ENCODE results near the gene GIT2. TPM values are rescaled to one million over a fixed set of nuclear protein-coding genes. Genes with fewer than 3 reads are reported as not detected.
"Not testable (repeated sequence)": the region's sequence is repeated elsewhere in the genome, so short reads cannot be mapped to it uniquely, and the experiment has no call there.

Gene GIT2
- 15.5 TPM for total RNA-seq

- ATAC-seq (peak; percentile 81), DNase-seq (ENCODE audit: low spot score) (peak; percentile 95)
Measured at GRCh38 chr12:109995686-109996482, at the start of gene GIT2. GIT2 (minus strand) TSS chr12:109996368; CDS start chr12:109996224, 144 bp downstream.

- ATAC-seq (peak; percentile 84), DNase-seq (ENCODE audit: low spot score) (peak; percentile 79)
Measured at GRCh38 chr12:110042264-110042663, 46.1 kb upstream of the GIT2 start.

GRCh38 chr12:110039085-110039807, 43.1 kb upstream of the GIT2 start:
- DNase-seq (ENCODE audit: low spot score), result no peak
- ATAC-seq, result peak; percentile 28

GRCh38 chr12:110038741-110039084, 42.5 kb upstream of the GIT2 start:
- no peak for ATAC-seq
- DNase-seq (ENCODE audit: low spot score), result no peak

- no peak for DNase-seq (ENCODE audit: low spot score)
- ATAC-seq, result no peak
Measured at GRCh38 chr12:110037315-110037714, 41.1 kb upstream of the GIT2 start.

- DNase-seq (ENCODE audit: low spot score) (no peak), ATAC-seq (no peak)
Measured at GRCh38 chr12:110035534-110036104, 39.5 kb upstream of the GIT2 start.

GRCh38 chr12:110033888-110034287, 37.7 kb upstream of the GIT2 start:
- no peak for DNase-seq (ENCODE audit: low spot score)
- no peak for ATAC-seq

GRCh38 chr12:110029290-110029815, 33.2 kb upstream of the GIT2 start:
- ATAC-seq (no peak), DNase-seq (ENCODE audit: low spot score) (no peak)

GRCh38 chr12:110028323-110028722, 32.2 kb upstream of the GIT2 start:
- no peak for ATAC-seq

GRCh38 chr12:110024051-110024450, 27.9 kb upstream of the GIT2 start:
- DNase-seq (ENCODE audit: low spot score) (no peak), ATAC-seq (no peak)

More at GRCh38 chr12:110028323-110028722, 32.2 kb upstream of the GIT2 start:
- DNase-seq (ENCODE audit: low spot score), result no peak

- DNase-seq (ENCODE audit: low spot score), result no peak
- peak; percentile 78 for ATAC-seq
Measured at GRCh38 chr12:110023059-110023980, 27.2 kb upstream of the GIT2 start.

- DNase-seq (ENCODE audit: low spot score) (no peak), ATAC-seq (no peak)
Measured at GRCh38 chr12:110020956-110021355, 24.8 kb upstream of the GIT2 start.

GRCh38 chr12:110015132-110015531, 19.0 kb upstream of the GIT2 start:
- ATAC-seq (no peak), DNase-seq (ENCODE audit: low spot score) (no peak)

GRCh38 chr12:110012659-110013058, 16.5 kb upstream of the GIT2 start:
- ATAC-seq, result peak; percentile 53
- DNase-seq (ENCODE audit: low spot score), result no peak

GRCh38 chr12:110012137-110012536, 16.0 kb upstream of the GIT2 start:
- peak; percentile 84 for DNase-seq (ENCODE audit: low spot score)
- peak; percentile 93 for ATAC-seq

- ATAC-seq, result no peak
- no peak for DNase-seq (ENCODE audit: low spot score)
Measured at GRCh38 chr12:110010853-110011723, 14.9 kb upstream of the GIT2 start.

GRCh38 chr12:110008681-110009398, 12.7 kb upstream of the GIT2 start:
- not testable (repeated sequence) for ATAC-seq; DNase-seq (ENCODE audit: low spot score)

- ATAC-seq, result no peak
Measured at GRCh38 chr12:110007881-110008280, 11.7 kb upstream of the GIT2 start.

GRCh38 chr12:110006115-110006514, 9.9 kb upstream of the GIT2 start:
- DNase-seq (ENCODE audit: low spot score) (no peak), ATAC-seq (no peak)

More at GRCh38 chr12:110007881-110008280, 11.7 kb upstream of the GIT2 start:
- no peak for DNase-seq (ENCODE audit: low spot score)

Measured in left lobe of liver (tissue), 2 donors.